Thoracic aorta (tissue), 2 donors: ENCODE measurements around the gene CAMK2D. TPM values are rescaled to one million over a fixed set of nuclear protein-coding genes. Genes with fewer than 3 reads are reported as not detected.

ENCODE experiments used
- ATAC-seq: fragments of 150-250 bp; one replicate; pipeline ENCODE4 v1.8.0; 2017; ENCODE audit warnings: low read depth; ENCODE audit not compliant: insufficient number of reproducible peaks, low FRiP score
- DNase-seq: peaks from one replicate; pipeline ENCODE4 v3.0.0-alpha.2; 2020; ENCODE audit warnings: low spot score
- H3K27ac ChIP-seq, 2 donors: fragments of 200-600 bp; sonication (generic); 1 replicate in 1 of 2; 2 replicates in 1 of 2; pipeline ENCODE4 v1.5.1; 2016; ENCODE audit warnings: mild to moderate bottlenecking in 2 of 2, moderate library complexity in 2 of 2
- H3K27me3 ChIP-seq: fragments of 200-600 bp; sonication (generic); replicated peaks from 2 replicates; pipeline ENCODE4 v1.6.0; 2016; ENCODE audit warnings: mild to moderate bottlenecking; ENCODE audit not compliant: insufficient read depth
- H3K36me3 ChIP-seq: fragments of 200-600 bp; sonication (generic); one replicate; pipeline ENCODE4 v1.5.1; 2016
- H3K4me1 ChIP-seq, 2 donors: fragments of 200-600 bp; sonication (generic); 1 replicate in 1 of 2; 2 replicates in 1 of 2; pipeline versions ENCODE4 v1.5.1 to v1.6.0; 2016; ENCODE audit warnings: low read depth in 2 of 2, mild to moderate bottlenecking in 1 of 2; ENCODE audit not compliant: control insufficient read depth in 1 of 2
- H3K4me3 ChIP-seq: fragments of 200-600 bp; sonication (generic); 2 replicates; pipeline ENCODE4 v1.5.1; 2016; ENCODE audit warnings: mild to moderate bottlenecking
- H3K9me3 ChIP-seq: fragments of 200-600 bp; sonication (generic); 2 replicates; pipeline ENCODE4 v1.5.1; 2016
- CTCF ChIP-seq: fragments of 200-600 bp; sonication (generic); IDR thresholded peaks from one replicate; pipeline ENCODE4 v1.5.1; 2019; ENCODE audit warnings: antibody characterized with exemption
- total RNA-seq, 2 donors: library from RNA; depleted of rRNA; stranded (reverse); fragments of >200 nt; gene quantifications; one replicate each; pipeline versions ENCODE4 v1.1.0 to v1.2.3, GENCODE V29; 2016

Gene CAMK2D
- total RNA-seq, 2 donors from 2014 or later: 50.6 to 70.1 TPM

GRCh38 chr4:113534711-113535110 lies 226.8 kb downstream of the CAMK2D start:
- peak overlapping the region in 1 of 2 donors; percentile 46 for H3K27ac ChIP-seq
- TF ChIP-seq CTCF: no peak
- no peaks in the 10 kb centered on the region for H3K9me3 ChIP-seq
- peaks cover 10% of the 10 kb centered on the region for H3K36me3 ChIP-seq
- peaks cover 0 to 34% of the 10 kb centered on the region in 2 donors for H3K4me1 ChIP-seq
- H3K4me3 ChIP-seq: no peak overlapping the region
- ATAC-seq (no peak), DNase-seq (no peak)
- H3K27me3 ChIP-seq: no peaks in the 10 kb centered on the region

DNA sequence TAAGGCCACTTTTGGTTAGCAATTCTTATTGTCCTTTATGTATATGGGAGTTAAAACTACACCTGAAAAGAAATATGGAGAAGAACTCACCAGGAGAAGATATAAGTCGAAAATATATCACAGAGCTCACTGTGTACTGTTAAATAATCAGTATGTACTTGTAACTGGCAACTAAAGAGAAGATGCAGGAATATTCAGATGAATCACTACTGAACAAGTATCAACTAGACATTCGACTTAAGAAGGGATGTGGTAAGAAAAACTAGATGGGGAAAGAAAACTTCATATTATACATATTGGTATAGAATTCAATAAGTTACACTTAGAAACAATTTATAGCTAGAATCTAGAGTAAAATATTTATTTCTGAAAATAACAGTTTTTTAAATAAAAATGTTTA lies 230.0 kb downstream of the CAMK2D start:
- Histone ChIP-seq H3K9me3 (no peaks in the 10 kb centered on the region), H3K36me3 (peaks cover 10% of the 10 kb centered on the region), H3K4me1 (peaks cover 0 to 14% of the 10 kb centered on the region in 2 donors), H3K27ac (no peak overlapping the region), H3K27me3 (no peaks in the 10 kb centered on the region), H3K4me3 (no peak overlapping the region)
- DNase-seq: no peak
- TF ChIP-seq CTCF: no peak
- ATAC-seq: no peak

- no peak for TF ChIP-seq CTCF
- H3K27ac ChIP-seq: no peak overlapping the region
- no peaks in the 10 kb centered on the region for H3K4me1 ChIP-seq
- DNase-seq (no peak), ATAC-seq (no peak)
- peaks cover 18% of the 10 kb centered on the region for H3K36me3 ChIP-seq
- H3K27me3 ChIP-seq: no peaks in the 10 kb centered on the region
- H3K4me3 ChIP-seq: no peak overlapping the region
- H3K9me3 ChIP-seq: no peaks in the 10 kb centered on the region
Observed at GRCh38 chr4:113528395-113528794, 233.1 kb downstream of the CAMK2D start.

DNA sequence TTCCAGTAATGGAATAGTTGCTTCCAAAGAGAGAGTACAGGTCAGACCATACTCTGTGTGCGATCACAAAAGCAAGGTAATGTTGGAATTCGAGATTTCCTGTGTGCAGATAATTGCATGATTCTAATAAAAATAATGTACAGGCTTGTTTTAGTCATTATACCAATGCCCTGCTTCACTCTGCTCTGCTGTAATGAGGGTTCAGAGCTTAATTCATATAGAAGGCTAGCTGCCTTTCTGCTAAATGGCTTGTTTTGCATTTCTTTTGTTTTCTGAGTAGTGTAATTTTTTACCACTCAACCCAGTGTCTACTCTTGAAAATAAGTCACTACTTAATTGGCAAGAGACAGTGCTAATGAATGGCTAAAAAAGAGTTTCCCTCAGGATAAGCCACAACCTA lies 236.0 kb downstream of the CAMK2D start:
- no peak for TF ChIP-seq CTCF
- ATAC-seq (no peak), DNase-seq (no peak)
- H3K4me1 ChIP-seq: no peaks in the 10 kb centered on the region
- H3K27me3 ChIP-seq: no peaks in the 10 kb centered on the region
- H3K9me3 ChIP-seq: no peaks in the 10 kb centered on the region
- H3K36me3 ChIP-seq: peaks cover 17% of the 10 kb centered on the region
- H3K27ac ChIP-seq: no peak overlapping the region
- no peak overlapping the region for H3K4me3 ChIP-seq

- DNase-seq: no peak
- no peak for ATAC-seq
- H3K4me1 ChIP-seq: no peaks in the 10 kb centered on the region
- H3K27me3 ChIP-seq: no peaks in the 10 kb centered on the region
- no peak overlapping the region for H3K27ac ChIP-seq
- H3K9me3 ChIP-seq: no peaks in the 10 kb centered on the region
- peaks cover 10% of the 10 kb centered on the region for H3K36me3 ChIP-seq
- no peak overlapping the region for H3K4me3 ChIP-seq
- no peak for TF ChIP-seq CTCF
Observed at GRCh38 chr4:113524505-113525186, 236.9 kb downstream of the CAMK2D start.
